ENCODE results near the gene CST11.
"Not testable (repeated sequence)": the region's sequence is repeated elsewhere in the genome, so short reads cannot be mapped to it uniquely, and the experiment has no call there.

Gene CST11, protein sequence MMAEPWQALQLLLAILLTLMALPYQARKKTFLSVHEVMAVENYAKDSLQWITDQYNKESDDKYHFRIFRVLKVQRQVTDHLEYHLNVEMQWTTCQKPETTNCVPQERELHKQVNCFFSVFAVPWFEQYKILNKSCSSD

DNA sequence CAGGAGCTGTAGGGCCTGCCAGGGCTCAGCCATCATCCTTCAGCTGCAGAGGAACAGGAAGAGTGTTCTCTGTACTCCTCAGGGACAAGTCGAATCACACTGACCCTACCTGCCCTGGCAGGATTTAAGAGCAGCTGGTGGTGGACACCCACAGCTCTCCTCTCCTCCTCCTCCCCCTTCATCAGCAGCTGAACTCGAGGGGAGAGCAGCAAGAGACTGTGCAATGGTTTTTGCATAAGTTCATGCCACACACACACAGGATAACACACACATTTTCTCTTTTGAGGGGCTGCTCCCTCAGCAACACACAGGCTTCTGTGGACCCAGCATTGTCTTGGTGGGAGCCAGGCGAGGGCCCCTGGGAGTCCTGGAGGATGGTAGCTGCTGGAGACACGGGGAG lies at the start of gene CST11:
CST11 (minus strand) TSS at position 101 of the 400 bp plus-strand sequence; CDS start at position 36, 65 bp downstream.
- no peak for DNase-seq (ENCODE audit: low read depth in 3 of 3)

DNA sequence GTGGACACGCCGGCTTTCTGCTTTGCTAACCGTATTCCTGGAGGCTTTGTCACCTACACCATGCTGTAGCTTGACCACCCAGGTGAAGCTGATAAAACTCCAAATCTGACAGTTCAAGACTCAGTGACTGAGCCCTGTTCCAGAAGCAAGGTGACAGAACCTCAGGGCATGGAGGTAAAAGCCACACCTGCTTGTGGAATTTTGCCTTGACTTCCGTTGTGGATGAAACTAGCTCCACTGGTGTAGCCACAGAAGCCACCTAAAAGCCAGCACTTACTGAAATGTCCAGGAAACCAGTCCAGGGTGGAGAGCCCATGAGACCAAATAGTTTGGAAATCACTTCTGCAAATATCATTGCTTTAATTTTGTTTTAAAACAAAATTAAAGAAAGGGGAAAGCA lies 49.2 kb upstream of the CST11 start:
- no peak for DNase-seq (ENCODE audit: low read depth in 3 of 3)

DNA sequence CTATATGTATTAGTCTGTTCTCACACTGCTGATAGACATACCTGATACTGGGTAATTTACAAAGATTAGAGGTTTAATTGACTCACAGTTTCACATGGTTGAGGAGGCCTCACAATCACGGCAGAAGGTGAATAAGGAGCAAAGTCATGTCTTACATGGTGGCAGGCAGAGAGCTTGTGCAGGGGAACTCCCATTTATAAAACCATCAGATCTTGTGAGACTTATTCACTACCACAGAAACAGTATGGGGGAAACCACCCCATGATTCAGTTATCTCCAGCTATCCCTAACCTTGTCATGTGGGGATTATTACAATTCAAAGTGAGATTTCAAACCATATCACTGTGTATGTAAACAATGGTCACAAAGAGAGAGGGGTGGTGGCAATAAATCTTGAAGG lies 44.9 kb upstream of the CST11 start:
- DNase-seq (ENCODE audit: low read depth in 3 of 3): peak in 1 of 3 experiments; percentile 17

DNA sequence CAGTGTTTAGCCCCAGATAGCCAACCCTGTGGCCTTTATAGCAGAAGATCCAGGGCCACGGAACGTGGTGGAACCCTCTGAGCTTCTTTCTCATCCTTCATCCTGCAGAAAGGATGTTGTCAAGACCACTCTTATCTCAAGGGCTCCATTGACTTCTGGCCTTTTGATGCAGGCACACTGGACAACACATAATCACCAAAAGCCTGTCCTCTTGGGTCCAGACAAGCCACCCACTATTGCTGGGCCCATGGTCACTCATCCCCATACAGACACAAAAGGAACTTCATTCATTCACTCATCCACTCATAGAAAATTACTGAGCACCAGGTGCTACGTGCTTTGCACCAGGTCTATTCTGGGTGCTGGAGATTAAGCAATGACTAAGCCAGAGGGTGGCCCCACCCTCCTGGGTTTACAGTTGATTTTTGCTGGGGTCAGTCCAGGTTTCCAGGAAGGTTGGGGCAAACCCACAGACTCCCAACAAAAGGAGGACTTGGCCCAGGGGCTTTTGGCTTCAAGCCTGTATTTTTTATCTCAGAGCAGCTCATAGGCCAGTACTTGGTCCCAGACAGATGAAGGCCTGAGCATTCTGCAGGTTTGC lies 40.6 kb upstream of the CST11 start:
- no peak for DNase-seq (ENCODE audit: low read depth in 3 of 3)

DNA sequence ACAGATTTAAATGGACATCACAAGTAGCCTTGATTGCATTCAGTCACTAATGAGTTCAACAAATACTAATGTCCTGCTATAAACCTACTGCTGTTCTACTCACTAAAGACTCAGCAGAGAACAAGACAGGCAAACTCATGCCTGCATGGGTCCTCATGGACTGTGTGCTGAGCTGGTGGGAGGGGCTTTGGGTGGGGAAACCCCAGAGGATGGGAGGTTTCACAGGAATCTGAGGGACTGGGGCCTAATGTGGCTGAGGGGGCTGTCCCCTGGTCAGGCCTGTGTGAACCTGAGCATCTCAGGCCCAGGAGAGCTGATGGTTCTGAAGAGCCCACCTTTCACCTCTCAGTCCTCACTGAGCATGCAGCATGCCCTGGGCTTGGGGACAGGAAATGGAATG lies 39.6 kb upstream of the CST11 start:
- DNase-seq (ENCODE audit: low read depth in 3 of 3): peak in 1 of 3 experiments; percentile 16

DNA sequence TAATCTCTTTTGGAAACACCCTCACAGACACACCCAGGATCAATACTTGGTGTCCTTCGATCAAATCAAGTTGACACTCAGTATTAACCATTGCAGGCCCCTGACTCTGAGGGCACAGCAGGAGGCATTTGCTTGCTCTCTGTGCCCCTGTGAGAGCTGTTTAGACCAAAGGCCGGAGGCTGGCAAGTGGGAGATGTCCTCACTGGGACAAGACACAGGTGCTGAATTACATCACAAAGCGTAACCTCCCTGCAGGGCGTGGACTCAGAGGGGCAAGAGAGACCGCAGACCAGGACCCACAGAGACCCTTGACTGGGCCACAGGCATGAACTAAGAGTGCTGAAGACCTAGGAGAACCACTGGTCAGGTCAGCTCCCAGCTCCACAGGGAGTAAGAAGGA lies 38.1 kb upstream of the CST11 start, which contains the start of gene CST8:
CST8 (plus strand) TSS at position 301 of the 400 bp plus-strand sequence. CDS start 551 bp downstream, outside the sequence.
- no peak for DNase-seq (ENCODE audit: low read depth in 3 of 3)

DNA sequence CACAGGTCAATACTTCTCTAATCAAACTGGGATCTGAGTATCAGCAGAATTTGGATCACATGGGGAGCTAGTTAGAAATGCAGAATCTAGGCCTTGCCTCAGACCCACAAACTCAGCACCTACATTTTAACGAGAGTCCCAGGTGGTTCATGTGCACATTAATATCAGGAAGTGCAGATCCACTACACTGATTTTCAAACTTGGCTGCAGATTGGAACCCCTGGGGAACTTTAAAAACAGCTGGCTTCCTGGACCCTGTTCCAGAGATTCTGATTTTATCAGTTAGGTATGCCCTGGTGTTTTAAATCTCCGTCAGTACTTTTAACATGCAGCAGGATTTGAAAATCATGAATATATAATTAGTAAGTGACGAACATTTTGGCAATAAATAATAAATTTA lies 36.3 kb upstream of the CST11 start:
- DNase-seq (ENCODE audit: low read depth in 3 of 3): no peak

DNA sequence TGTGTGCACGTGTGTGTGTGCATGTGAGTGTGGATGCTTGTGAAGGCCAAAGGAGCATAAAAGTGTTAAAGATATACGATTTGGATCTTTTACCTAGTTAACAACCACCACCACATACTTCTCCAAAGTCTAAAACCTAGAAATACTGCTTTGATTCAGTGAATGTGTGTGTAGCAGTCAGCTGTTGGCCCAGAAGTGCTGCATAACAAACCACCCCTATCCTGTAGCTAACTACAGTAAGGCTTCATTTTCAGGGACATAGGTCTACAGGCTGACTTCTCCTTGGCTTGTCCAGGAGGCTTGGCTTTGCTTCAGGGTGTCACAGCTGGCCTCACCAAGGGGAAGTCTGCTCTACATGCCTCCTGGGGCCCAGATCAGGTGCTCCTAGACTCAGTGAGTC lies 35.8 kb upstream of the CST11 start:
- no peak for DNase-seq (ENCODE audit: low read depth in 3 of 3)

DNA sequence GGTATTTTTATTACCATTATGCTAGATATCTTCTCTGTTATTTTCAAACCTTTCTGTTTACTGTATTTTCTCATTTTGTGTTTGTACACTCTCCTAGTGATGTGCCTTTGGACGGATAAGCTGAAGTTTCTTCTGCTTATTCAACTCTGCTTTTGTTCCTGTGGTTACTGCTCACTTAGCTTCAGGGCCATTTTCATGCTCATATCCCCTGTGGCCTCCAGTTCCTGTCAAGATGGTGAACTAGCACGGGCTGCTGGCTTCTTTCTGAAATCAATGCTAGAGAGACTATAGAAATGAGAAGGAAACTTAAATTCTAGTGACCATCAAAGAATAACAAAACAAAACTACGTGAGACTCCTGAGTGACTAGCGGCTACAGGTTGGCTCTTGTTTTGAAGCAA lies 31.4 kb upstream of the CST11 start:
- DNase-seq (ENCODE audit: low read depth in 3 of 3): no peak

DNA sequence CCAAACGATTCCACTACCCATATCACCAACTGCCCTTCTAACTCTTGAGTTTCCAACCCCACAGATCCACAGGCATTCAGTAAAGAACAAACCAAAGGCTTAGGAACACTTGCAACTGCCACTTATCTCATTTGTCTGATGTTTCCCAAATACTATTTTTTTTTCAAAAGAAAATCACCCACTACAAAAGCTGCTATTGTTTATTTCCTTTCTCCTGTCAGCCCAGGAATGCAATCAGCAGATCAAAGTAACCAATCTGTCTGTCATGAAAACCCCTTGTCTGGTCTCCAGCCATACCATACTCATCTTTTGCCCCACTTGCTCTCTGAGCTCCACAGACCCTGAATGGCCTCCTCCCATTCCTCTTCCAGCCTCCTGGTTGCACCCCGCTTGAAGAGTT lies 29.5 kb upstream of the CST11 start:
- DNase-seq (ENCODE audit: low read depth in 3 of 3): no peak

DNA sequence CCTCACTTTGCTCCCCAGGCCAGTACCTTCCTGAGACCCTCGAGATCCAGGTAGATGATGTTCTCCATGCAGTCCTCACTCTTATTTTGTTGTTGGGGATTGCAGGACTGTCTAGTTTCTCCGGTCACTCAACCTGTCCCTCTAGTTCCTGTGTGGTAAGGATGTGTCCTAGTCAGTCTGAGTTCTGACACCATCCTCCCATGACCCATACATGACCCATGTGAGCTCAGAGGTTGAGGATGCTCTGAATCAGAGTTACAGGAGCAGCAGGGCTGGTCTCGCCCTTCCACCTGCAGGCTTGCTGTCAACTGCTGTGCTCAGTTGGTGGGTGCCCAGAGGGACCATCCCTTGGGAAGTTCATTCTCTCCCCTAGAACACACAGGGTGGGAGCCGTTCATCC lies 26.4 kb upstream of the CST11 start:
- DNase-seq (ENCODE audit: low read depth in 3 of 3): no peak

DNA sequence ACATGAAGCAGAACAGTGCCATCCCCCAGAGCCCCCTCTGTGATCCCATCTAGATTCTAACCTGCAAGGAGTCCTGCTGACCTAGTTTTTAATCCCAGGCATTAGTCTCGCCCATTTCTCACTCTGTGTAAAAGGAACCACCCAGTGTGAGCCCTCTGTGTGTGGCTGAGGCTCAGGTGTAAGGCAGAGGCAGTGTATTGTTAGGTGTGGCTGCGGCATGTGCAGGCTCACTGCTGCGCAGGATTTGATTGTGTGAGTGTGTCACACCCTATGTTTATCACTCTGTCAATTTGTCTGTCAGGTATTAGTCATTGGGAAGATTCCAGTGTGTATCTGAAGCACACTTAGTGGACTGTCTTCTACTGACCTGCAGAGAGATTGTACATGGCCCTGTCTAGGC lies 24.5 kb upstream of the CST11 start:
- DNase-seq (ENCODE audit: low read depth in 3 of 3): no peak

DNA sequence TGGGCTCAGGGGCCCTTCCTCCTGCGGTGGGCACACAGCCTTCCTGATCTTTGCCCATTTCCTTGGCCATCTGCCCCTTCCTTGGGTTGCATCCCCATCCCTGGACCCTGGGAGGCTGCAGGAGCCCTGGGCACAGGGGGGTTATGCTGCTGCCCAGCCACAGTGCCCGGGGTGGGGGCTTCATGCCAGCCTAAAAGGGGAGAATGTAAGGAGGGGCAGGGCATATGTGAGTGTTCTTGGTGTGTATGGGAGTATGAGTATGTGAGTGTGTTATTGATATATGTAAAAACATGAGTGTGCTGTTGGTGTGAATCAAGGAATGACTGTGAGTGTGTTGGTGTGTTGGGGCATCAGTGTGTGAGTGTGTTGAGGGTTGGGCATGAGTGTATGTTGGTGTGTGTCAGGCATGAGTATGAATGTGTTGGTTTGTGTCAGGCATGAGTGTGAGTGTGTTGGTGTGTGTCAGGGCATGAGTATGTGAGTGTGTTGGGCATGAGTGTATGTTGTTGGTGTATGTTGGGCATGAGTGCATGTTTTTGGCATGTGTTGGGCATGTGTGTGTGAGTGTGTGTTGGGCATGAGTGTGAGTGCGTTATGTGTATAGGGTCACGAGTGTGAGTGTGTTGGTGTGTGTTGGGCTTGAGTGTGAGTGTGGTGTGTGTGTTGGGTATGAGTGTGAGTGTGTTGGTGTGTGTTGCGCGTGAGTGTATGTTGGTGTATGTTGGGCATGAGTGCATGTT lies 23.5 kb upstream of the CST11 start:
- no peak for DNase-seq (ENCODE audit: low read depth in 3 of 3)

DNA sequence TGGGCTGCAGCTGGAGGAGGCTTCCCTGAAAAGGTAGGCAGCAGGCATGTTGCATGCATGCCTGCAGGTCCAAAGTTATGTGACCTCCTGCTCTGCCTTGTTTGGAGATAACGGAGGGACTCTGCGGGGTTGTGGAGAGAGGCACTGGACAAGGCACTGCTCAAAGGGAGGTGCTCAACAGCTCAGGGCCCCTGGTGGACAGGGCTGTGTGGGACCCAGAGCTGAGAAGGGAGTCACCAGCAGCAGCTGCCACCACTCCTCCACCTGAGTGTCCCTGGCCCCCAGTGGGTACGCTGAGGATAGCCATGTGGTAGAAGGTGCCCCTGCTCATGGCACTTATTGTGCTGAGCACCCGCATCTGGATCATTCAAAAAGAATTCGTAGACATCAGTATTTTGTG lies 22.7 kb upstream of the CST11 start:
- no peak for DNase-seq (ENCODE audit: low read depth in 3 of 3)

DNA sequence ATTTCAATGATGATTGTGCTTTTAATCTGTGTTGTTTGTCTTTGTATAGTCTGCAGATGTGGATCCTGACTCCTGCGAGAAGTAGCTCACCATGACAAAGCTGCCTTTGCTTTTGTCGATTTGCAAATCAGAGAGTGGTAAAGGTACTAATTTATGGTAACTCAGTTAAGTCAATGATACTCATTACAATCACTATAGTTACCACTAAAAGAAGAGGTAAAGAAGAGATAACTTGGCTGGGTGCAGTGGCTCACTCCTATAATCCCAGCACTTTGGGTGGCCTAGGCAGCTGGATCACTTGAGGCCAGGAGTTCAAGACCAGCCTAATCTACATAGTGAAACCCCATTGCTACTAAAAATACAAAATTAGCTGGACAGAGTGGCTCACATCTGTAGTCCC lies 20.6 kb upstream of the CST11 start:
- not testable (repeated sequence) for DNase-seq (ENCODE audit: low read depth in 3 of 3)

DNA sequence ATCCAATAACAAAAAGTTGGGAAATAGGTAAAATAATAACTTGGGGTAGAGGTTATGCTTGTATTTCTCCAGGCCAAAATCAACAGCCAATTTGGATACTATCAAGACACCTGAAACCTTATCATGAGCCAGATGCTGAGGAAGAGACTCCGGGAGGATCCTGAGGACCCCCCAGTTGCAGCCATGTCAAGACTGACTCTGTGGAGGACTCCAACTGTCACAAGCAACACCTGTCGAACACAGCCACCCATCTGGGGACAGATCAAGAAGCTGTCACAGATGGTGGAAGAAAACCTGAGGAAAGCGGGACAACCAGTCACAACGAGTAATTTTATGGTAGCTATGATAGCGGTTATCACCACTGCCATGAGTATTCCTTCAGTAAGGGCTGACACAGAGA lies 19.6 kb upstream of the CST11 start:
- not testable (repeated sequence) for DNase-seq (ENCODE audit: low read depth in 3 of 3)

DNA sequence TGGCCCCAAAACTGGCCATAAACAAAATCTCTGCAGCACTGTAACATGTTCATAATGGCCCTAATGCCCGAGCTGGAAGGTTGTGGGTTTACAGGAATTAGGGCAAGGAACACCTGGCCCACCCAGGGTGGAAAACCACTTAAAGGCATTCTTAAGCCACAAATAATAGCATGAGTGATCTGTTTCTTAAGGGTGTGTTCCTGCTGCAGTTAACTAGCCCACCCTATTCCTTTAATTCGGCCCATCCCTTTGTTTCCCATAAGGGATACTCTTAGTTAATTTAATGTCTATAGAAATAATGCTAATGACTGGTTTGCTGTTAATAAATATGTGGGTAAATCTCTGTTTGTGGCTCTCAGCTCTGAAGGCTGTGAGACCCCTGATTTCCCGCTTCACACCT lies 14.3 kb upstream of the CST11 start:
- not testable (repeated sequence) for DNase-seq (ENCODE audit: low read depth in 3 of 3)

DNA sequence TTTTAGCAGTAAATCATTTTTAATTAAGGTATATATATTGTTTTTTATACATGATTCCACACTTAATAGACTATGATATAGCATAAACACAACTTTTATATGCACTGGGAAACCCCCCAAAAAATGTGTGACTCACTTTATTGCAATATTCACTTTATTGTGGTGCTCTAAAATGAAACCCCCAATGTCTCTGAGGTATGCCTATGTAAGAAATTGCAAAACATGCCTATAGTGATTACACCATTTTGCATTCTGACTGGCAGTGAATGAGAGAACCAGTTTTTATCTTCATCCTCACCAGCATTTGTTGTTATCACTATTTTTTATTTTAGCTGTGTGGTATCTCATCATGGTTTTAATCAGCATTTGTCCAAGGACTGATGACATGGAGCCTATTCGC lies 8.5 kb upstream of the CST11 start:
- no peak for DNase-seq (ENCODE audit: low read depth in 3 of 3)

DNA sequence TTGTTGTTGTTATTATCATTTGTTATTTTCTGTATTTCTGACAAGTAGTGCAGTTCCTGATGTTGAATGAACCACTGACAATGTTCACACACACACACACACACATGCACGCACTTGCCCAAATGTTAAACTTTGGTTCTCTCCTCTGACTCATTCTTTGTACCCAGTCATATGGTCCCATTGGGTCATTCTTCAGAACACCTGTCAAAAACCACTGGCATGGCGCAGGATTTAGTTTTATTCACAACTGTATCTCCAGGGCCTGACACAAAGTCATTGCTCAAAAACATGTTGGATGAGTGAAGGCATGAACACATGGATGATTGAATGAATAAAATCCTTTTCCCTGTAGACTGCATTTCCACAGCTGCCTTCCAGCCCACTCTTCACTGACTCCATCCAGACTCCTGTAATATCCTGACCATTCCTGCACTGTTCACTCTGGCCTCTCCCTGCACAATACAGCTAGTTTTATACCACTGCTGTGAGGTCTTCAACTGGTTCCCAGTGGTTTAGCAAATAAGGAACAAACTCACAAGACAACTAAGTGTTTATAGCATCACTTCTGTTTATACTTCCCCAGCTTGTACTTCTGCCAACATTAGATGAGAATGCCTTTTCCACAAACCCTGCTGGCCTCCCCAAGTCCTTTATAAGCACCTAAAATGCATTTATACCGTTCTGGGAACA lies 6.9 kb upstream of the CST11 start:
- no peak for DNase-seq (ENCODE audit: low read depth in 3 of 3)

DNA sequence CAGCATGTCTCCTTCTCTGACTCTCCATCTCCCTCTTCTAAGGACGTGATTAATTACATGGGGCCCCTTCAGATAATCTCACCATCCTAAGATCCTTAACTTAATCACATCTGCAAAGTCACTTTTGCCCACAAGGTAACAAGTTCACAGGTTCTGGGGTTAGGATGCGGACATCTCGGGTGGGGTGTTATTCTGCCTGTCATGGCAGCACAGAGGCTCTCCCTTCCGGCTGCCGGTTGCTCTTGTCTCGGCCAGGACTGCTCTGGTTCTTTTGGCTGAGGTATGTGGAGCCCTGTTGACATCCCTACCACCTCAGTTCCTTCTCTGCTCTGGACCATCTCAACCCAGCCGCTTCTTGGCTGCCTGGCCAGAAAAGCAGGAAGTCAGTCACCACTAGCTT lies 4.2 kb upstream of the CST11 start:
- no peak for DNase-seq (ENCODE audit: low read depth in 3 of 3)

DNA sequence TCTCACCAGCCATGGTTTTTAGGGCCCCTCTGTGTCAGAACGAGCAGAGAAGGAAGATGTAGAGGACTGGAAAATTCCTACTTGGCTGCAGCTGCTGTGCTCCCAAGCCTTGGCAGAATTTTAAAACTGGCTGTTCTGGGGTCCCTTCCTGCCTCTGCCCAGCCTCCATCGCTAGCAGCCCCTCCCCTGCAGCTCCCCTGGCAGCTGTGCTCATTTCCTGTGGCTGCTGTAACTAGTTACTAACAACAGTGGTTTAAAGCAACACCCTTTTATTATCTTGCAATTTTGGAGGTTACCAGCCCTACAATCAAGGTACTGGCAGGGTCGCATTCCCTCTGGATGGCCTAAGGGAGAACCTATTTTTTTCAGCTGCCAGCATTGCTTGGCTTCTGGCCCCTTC lies 3.7 kb upstream of the CST11 start:
- DNase-seq (ENCODE audit: low read depth in 3 of 3): no peak

DNA sequence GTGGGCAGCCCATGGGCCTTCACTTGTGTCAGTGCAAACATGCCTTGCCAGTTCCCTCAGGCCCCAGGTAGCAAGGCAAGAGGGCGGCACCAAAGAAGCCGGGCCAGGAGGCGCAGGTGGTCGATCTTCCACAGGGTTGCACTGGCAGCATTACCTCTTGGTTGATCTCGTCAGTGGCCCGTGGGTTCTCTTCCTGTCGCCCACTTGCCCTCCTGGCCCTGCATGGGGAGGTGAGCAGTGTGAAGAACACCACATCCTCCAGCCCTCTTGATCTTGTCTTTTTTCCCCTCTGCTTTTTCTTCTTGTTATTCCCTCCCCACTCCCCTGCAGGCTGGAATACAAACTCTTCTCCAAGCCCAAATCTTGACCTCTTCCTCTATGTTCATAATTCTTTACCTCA lies 3.0 kb upstream of the CST11 start:
- DNase-seq (ENCODE audit: low read depth in 3 of 3): no peak

DNA sequence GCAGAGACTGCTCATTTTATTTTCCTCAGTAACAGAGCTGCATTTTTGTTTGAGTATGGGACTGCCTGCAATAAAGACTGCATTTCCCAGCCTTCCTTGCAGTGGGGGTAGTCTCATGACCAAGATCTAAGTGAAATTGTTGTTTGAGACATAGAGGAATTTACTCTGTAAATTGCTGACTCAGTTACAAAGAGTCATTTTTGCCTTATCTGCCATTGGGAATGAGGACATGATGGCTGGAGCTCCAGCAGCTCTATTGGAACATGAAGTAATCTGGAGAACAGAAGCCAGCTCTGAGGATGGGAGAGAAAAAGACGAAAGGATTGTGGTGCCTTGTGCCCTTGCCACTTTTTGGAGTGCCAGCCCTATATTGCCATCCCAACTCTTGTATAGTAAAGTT lies 2.1 kb upstream of the CST11 start:
- DNase-seq (ENCODE audit: low read depth in 3 of 3): no peak
